ENCODE results near the gene WDR55. TPM values are rescaled to one million over a fixed set of nuclear protein-coding genes. Genes with fewer than 3 reads are reported as not detected.

The WDR55 gene
- total and polyA plus RNA-seq, 2 donors (not counting 1 experiment from before 2014, with no cell fraction given), result 43.4 to 44.7 TPM

DNA sequence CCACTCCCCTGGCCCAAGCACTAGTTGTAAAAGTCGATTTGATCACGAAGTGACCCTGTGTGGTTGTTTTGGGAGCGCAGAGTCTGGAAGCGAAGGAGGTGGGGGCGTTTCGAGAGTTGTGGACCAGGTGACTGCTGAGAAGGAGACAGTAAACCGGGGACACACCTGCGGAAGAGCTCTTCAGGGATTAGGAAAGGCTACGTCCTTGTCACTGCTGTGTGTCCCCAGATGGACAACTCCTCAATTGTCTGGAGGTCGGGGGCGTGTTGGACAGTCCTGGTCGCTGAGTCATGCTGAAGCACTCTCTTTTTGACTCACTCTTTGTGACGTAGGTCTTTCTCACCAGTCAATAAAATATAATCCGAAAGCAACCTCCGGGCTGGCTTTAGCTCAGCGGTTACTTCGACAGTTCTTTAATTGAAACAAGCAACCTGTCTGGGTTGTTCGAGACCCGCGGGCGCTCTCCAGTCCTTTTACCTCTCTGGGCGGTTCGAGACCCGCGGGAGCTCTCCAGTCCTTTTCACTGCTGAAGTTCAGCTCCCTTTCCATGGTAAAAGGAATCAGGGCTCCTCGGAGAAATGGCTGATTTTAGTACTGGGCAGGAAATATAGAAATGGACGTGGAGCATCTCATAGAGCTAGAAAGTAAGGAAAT lies 46.3 kb downstream of the WDR55 start:
- Mint-ChIP-seq H3K9me3 (ENCODE audit: insufficient read depth) (no peaks in the 10 kb centered on the region), H3K27ac (peak overlapping the region; percentile 96), H3K4me1 (peaks cover 14% of the 10 kb centered on the region), H3K4me3 (peak overlapping the region; percentile 95), H3K27me3 (no peaks in the 10 kb centered on the region)
- Histone ChIP-seq H3K27ac (ENCODE audit: low read length in 2 of 2) (peak overlapping the region; percentile 64 to 78), H4K20me1 (ENCODE audit: control insufficient read depth, insufficient read depth, low read length, poor library complexity, severe bottlenecking) (no peaks in the 10 kb centered on the region), H2AFZ (ENCODE audit: insufficient read depth, low read depth, low read length, poor library complexity, severe bottlenecking) (peak overlapping the region; percentile 94), H3K27me3 (replicated peaks in 1 of 4; ENCODE audit: control extremely low read depth in 1 of 4, control insufficient read depth in 3 of 4, insufficient read depth in 4 of 4, low read length in 3 of 4) (no peaks in the 10 kb centered on the region), H3K4me1 (ENCODE audit: control insufficient read depth in 2 of 2, insufficient read depth in 2 of 2, low read length in 2 of 2) (peaks cover 5 to 11% of the 10 kb centered on the region in 2 donors), H3K36me3 (replicated peaks in 1 of 2; ENCODE audit: control extremely low read depth in 1 of 2, control insufficient read depth in 1 of 2, extremely low read depth in 1 of 2, insufficient read depth in 2 of 2, low read length in 1 of 2) (peaks cover 2 to 4% of the 10 kb centered on the region in 2 experiments), H3K9ac (ENCODE audit: low read length) (peak overlapping the region; percentile 74), H3K9me3 (ENCODE audit: control extremely low read depth in 1 of 3, control insufficient read depth in 2 of 3, insufficient read depth in 1 of 3, low read length in 2 of 3) (peaks cover 0 to 3% (median 0%) of the 10 kb centered on the region in 3 donors), H3K79me2 (ENCODE audit: control insufficient read depth, insufficient read depth, low read length) (no peaks in the 10 kb centered on the region), H3K4me2 (replicated peaks; ENCODE audit: low read depth, low read length, poor library complexity, severe bottlenecking) (peak overlapping the region; percentile 68), H3K4me3 (ENCODE audit: control extremely low read depth in 1 of 5, extremely low read depth in 1 of 5, insufficient read depth in 1 of 5, low read depth in 2 of 5, low read length in 4 of 5) (peak overlapping the region; percentile 69 to 98 (median 73))
- intact Hi-C loops (cut with micrococcal nuclease), result loop anchor here (1.0 to 5.0 kb wide), 6 partner anchors 11 to 604 kb away; partner anchors contain the start of genes ANKHD1, APBB3, HARS1 and HARS2
- ChIA-PET CTCF (interaction anchor here (0.6 to 2.0 kb wide), 14 partner anchors 9 to 853 kb away, joined by 3 to 10 read pairs (median 4); partner anchors contain the start of genes ANKHD1, HARS1, HARS2 and HBEGF), POLR2A (interaction anchor here (1.1 to 2.0 kb wide), 3 partner anchors 9 to 72 kb away, joined by 3 to 8 read pairs (median 5); partner anchors contain the start of genes IK, NDUFA2 and TMCO6)
- DNase-seq (peak; percentile 96), ATAC-seq (ENCODE audit: low read depth) (peak; percentile 85)
- TF ChIP-seq, protein P1, sequence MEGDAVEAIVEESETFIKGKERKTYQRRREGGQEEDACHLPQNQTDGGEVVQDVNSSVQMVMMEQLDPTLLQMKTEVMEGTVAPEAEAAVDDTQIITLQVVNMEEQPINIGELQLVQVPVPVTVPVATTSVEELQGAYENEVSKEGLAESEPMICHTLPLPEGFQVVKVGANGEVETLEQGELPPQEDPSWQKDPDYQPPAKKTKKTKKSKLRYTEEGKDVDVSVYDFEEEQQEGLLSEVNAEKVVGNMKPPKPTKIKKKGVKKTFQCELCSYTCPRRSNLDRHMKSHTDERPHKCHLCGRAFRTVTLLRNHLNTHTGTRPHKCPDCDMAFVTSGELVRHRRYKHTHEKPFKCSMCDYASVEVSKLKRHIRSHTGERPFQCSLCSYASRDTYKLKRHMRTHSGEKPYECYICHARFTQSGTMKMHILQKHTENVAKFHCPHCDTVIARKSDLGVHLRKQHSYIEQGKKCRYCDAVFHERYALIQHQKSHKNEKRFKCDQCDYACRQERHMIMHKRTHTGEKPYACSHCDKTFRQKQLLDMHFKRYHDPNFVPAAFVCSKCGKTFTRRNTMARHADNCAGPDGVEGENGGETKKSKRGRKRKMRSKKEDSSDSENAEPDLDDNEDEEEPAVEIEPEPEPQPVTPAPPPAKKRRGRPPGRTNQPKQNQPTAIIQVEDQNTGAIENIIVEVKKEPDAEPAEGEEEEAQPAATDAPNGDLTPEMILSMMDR (IDR thresholded peaks at IDR 0.05), result no peak
- TF ChIP-seq EZH2 (IDR thresholded peaks at IDR 0.05; ENCODE audit: borderline replicate concordance, insufficient read depth, low read depth, low read length, poor library complexity, severe bottlenecking), result no peak
- 2% methylated on average over 20 of the region's 27 CpGs for WGBS (ENCODE audit: insufficient coverage)

DNA sequence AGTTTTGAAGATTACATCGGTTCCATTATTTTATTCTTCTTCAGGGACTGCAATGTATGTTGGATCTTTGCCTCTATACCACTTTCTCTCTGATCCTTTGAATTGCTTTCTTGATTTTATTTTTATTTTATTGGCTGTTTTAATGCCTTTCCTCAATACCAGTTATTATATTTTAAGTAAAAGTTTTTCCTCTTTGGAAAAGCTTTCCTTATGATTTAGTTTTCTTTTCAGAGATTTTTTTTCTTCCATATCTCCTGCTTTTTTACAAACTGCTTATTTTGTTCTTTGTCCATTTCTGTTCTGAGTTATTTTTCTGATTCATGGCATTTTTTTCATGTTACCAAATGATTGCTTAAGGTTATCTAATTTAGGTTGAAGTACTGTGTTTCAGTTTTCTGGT lies 47.1 kb downstream of the WDR55 start:
- Histone ChIP-seq H3K79me2 (ENCODE audit: control insufficient read depth, insufficient read depth, low read length) (no peaks in the 10 kb centered on the region), H3K9ac (ENCODE audit: low read length) (no peak overlapping the region), H3K36me3 (replicated peaks in 1 of 2; ENCODE audit: control extremely low read depth in 1 of 2, control insufficient read depth in 1 of 2, extremely low read depth in 1 of 2, insufficient read depth in 2 of 2, low read length in 1 of 2) (no peaks in the 10 kb centered on the region), H3K9me3 (ENCODE audit: control extremely low read depth in 1 of 3, control insufficient read depth in 2 of 3, insufficient read depth in 1 of 3, low read length in 2 of 3) (peaks cover 0 to 3% (median 0%) of the 10 kb centered on the region in 3 donors), H3K4me3 (ENCODE audit: control extremely low read depth in 1 of 5, extremely low read depth in 1 of 5, insufficient read depth in 1 of 5, low read depth in 2 of 5, low read length in 4 of 5) (no peak overlapping the region), H3K4me2 (replicated peaks; ENCODE audit: low read depth, low read length, poor library complexity, severe bottlenecking) (peak overlapping the region; percentile 68), H2AFZ (ENCODE audit: insufficient read depth, low read depth, low read length, poor library complexity, severe bottlenecking) (no peak overlapping the region), H3K27ac (ENCODE audit: low read length in 2 of 2) (no peak overlapping the region), H4K20me1 (ENCODE audit: control insufficient read depth, insufficient read depth, low read length, poor library complexity, severe bottlenecking) (no peaks in the 10 kb centered on the region), H3K27me3 (replicated peaks in 1 of 4; ENCODE audit: control extremely low read depth in 1 of 4, control insufficient read depth in 3 of 4, insufficient read depth in 4 of 4, low read length in 3 of 4) (no peaks in the 10 kb centered on the region), H3K4me1 (ENCODE audit: control insufficient read depth in 2 of 2, insufficient read depth in 2 of 2, low read length in 2 of 2) (peaks cover 5 to 11% of the 10 kb centered on the region in 2 donors)
- Mint-ChIP-seq H3K4me1 (peaks cover 14% of the 10 kb centered on the region), H3K9me3 (ENCODE audit: insufficient read depth) (no peaks in the 10 kb centered on the region), H3K27me3 (no peaks in the 10 kb centered on the region), H3K27ac (no peak overlapping the region), H3K4me3 (peak overlapping the region; percentile 14)
- DNase-seq, result no peak
- ChIA-PET CTCF (interaction anchor here (0.9 to 2.0 kb wide), 6 partner anchors 8 to 353 kb away, joined by 3 to 10 read pairs (median 4); partner anchors contain the start of gene ANKHD1), POLR2A (interaction anchor here (1.1 kb wide), 1 partner anchor 73 kb away, joined by 5 read pairs; the partner anchor contains the start of gene TMCO6)
- intact Hi-C loops (cut with micrococcal nuclease), result loop anchor here (1.0 to 5.0 kb wide), 6 partner anchors 11 to 604 kb away; partner anchors contain the start of genes ANKHD1, APBB3, HARS1 and HARS2
- no peak for TF ChIP-seq EZH2 (IDR thresholded peaks at IDR 0.05; ENCODE audit: borderline replicate concordance, insufficient read depth, low read depth, low read length, poor library complexity, severe bottlenecking)
- TF ChIP-seq, protein P1 (IDR thresholded peaks at IDR 0.05), result no peak
- no peak for ATAC-seq (ENCODE audit: low read depth)
- WGBS (ENCODE audit: insufficient coverage), result no CpG with 5 or more reads among the region's 1 CpG
